LNCAP (cell line): ENCODE results near the gene NHS.

Experiments used
- TF ChIP-seq, protein P1 (sequence below): fragments of 450-650 bp; IDR thresholded peaks from 2 replicates; pipeline ENCODE4 v1.5.1; 2017; ENCODE audit warnings: mild to moderate bottlenecking

NHS gene

DNA sequence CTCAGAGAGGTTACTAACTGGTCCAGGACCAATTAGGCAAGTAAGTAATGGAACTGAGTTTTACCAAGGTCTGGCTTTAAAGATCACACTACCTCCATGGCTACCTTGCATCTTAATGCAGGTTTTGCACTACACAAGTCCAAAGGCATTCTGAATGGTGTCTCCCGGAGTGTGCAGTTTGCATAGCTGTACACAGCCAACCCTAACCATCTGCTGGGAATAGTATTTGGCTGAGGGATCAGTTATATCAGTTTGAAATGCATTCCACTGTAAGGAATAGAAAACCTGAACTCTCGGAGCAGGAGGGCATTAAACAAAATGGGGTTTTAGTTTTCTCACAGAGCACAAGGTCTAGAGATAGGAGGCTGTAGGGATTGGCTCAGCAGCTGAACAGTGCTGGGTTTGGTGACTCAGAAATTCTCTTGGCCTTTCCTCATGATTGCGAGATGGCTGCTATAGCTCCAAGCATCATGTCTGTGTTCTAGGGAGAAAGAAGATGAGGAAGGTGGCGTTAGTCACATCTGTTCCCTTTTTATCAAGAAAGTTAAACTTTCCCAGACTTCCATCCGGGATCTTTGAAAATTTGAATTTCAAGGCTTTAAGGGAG, 177.1 kb downstream of the NHS start:
- TF ChIP-seq, protein P1, sequence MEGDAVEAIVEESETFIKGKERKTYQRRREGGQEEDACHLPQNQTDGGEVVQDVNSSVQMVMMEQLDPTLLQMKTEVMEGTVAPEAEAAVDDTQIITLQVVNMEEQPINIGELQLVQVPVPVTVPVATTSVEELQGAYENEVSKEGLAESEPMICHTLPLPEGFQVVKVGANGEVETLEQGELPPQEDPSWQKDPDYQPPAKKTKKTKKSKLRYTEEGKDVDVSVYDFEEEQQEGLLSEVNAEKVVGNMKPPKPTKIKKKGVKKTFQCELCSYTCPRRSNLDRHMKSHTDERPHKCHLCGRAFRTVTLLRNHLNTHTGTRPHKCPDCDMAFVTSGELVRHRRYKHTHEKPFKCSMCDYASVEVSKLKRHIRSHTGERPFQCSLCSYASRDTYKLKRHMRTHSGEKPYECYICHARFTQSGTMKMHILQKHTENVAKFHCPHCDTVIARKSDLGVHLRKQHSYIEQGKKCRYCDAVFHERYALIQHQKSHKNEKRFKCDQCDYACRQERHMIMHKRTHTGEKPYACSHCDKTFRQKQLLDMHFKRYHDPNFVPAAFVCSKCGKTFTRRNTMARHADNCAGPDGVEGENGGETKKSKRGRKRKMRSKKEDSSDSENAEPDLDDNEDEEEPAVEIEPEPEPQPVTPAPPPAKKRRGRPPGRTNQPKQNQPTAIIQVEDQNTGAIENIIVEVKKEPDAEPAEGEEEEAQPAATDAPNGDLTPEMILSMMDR = no peak

DNA sequence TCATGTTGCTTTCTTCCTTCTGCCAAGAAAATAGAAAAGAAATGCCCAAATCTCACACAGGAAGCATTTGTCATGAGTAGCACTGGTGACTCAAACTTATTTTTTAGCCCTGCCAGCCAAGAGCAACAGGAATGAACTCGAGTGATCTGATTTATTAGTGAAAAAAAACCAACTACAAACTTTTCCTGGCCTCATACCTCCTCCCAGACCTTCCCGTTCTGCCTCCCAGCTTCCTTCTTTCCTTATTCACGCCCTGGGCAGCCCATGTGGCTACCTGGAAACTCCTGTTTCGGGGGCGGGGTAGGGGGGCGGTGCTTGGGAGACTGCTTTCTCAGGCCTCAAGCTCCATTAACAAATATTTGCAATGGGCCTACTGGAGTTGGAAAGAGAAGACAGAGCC, 178.5 kb downstream of the NHS start:
- TF ChIP-seq, protein P1 = no peak

DNA sequence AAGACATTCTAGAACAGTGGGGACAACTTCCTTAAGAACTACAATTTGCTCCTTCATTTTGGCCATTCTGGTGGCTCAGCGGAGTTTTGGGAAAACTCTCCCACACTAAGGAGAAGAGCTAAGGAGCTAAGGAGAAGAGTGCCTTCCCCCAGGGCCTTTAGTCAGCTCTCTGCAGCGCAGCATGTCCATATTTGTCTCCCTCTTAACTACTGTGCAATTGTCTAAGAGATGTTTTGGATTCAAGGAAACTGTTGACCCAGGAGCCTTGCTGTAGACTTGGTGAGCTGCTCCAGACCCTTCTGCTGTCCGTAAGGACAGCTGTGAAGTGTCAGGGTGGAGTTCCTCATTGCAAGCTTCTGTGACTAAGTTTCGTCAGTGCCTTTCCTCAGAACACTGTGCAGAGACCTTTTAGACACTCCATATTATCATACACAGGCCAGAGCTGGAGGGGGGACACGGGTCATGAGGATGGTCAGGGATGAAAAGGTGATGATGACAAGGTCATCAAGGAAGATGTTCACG, 179.0 kb downstream of the NHS start:
- TF ChIP-seq, protein P1 = no peak

DNA sequence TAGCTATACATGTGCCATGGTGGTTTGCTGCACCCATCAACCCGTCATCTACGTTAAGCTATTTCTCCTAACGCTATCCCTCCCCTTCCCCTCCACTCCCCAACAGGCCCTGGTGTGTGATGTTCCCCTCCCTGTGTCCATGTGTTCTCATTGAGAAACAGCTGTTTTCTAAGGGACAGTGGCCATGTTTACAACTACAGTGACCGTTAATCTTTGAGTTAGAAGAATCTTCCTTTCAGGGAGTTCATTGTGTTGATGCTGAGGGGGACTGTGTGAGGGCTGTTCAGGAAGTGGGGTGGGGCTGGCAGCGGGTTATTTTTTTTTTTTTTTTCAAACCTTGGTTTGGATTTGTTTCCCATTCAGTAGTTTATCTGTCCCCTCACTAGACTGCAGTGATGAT, 179.9 kb downstream of the NHS start:
- TF ChIP-seq, protein P1 = no peak

DNA sequence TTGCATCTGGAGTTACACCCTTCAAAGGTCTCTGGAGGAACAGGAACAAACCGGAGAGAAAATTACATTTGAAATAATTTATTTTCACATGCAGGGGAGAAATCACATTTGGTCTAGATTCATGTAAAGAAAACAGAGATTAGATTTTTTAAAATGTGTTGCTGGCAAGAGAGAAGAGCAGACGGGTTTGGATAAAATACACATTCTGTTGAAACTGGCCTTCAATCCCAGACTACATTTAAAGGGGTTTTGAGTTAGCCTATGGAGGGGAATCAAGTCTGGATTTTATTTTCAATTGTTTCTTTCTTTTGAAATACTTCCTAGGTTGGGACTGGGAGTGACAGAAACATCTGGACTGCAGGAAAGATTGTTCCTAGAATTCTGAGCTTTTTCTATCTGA, 180.8 kb downstream of the NHS start:
- TF ChIP-seq, protein P1 = no peak

DNA sequence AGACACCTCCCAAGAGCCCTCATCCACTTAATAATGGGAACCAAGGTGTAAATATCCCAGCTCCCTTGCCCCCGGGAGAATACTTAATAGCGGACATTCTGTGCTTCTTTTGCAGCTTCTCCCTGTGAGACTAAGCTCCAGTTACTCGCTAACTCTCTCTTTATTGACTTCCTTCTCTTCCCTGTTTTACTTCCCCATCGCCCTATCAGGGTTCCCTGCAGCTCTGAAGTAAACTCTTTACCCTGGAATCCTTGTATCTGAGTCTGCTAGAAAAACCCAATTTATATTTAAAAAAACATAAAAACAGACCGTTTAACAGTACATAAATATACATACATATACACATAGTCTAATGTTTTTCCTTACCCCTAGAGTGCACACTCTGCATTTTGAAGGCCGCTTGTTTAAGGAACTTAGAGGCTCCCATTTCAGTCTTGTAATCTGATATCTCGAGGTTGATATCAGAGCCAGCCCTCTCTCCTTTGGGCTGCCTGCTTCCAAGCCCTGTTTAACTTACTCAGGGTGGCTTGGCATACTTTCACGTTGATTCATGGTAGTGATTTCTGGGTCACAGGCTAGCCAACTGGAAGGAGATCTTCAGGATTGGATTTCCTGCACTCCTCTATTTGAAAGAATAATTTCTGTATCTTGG, 184.9 kb downstream of the NHS start:
- TF ChIP-seq, protein P1 = no peak

DNA sequence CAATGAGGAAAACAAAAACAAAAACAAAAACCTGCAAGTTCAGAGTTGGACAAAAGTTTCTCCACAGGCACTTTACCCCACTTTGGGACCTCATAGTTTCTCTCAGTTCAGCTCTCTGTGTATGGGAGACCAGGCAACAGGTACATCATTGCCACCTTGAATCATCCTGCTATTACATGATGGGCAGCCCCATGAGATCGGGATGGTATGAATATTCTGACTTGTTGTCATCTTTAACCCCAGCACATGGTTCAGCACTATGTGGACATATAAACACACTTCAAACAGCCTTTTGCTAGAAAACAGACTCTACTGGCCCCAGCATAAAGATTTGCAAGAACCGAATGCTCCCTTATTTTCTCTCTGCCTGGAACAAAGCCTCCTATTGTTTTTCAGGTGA, 185.4 kb downstream of the NHS start:
- TF ChIP-seq, protein P1 = no peak
